ENCODE measurements around the gene CT47A1. TPM values are rescaled to one million over a fixed set of nuclear protein-coding genes. Genes with fewer than 3 reads are reported as not detected.

The CT47A1 gene
- total and polyA plus RNA-seq, 2 experiments from 2014 or later = not detected

DNA sequence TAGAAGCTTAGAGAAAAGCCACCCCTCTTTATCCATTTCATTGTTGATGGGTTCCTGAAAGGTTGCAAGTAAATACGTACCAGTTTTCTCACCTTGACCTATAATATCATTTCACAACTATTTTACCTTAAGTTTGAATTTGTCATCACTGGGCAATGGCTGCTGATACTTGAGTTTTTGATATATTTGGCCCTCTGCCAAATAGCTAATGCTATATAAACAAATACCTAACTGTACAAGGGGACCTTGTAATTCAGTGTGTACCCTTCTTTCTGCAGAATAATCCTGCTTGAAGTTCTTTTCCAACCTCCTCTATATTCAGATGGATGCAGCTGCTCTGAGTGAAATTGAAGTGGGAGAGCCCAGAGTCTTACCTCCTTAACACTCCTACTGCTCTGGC lies 42.9 kb upstream of the CT47A1 start:
- no peaks in the 10 kb centered on the region for H3K4me1 Mint-ChIP-seq
- no peak overlapping the region for H3K27ac Mint-ChIP-seq
- no peak overlapping the region for H3K4me3 Mint-ChIP-seq
- no peak overlapping the region for H3K4me2 ChIP-seq
- no peak for DNase-seq (ENCODE audit: low spot score)
- ATAC-seq = no peak
- no peak overlapping the region for H2AFZ ChIP-seq
- H3K4me3 ChIP-seq = no peak overlapping the region
- no peaks in the 10 kb centered on the region for H3K36me3 ChIP-seq (ENCODE audit: insufficient read depth)
- TF ChIP-seq REST (IDR thresholded peaks at IDR 0.05; ENCODE audit: unreplicated experiment) = no peak
- TF ChIP-seq, protein P1, sequence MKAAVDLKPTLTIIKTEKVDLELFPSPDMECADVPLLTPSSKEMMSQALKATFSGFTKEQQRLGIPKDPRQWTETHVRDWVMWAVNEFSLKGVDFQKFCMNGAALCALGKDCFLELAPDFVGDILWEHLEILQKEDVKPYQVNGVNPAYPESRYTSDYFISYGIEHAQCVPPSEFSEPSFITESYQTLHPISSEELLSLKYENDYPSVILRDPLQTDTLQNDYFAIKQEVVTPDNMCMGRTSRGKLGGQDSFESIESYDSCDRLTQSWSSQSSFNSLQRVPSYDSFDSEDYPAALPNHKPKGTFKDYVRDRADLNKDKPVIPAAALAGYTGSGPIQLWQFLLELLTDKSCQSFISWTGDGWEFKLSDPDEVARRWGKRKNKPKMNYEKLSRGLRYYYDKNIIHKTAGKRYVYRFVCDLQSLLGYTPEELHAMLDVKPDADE (IDR thresholded peaks at IDR 0.05) = no peak
- TF ChIP-seq CREB1 (CRISPR knock-in tag; IDR thresholded peaks at IDR 0.05; ENCODE audit: low read depth) = no peak
- no peak for TF ChIP-seq EZH2 (IDR thresholded peaks at IDR 0.05; ENCODE audit: low read depth, unreplicated experiment)
- no peak for TF ChIP-seq ZNF114 (CRISPR knock-in tag; IDR thresholded peaks at IDR 0.05)
- no peak for TF ChIP-seq JUNB (IDR thresholded peaks at IDR 0.05; ENCODE audit: unreplicated experiment)
- TF ChIP-seq ZNF462 (CRISPR knock-in tag; IDR thresholded peaks at IDR 0.05) = no peak
- TF ChIP-seq ZNF331 (CRISPR knock-in tag; IDR thresholded peaks at IDR 0.05; ENCODE audit: low read depth) = no peak
- no peak for TF ChIP-seq POLR2AphosphoS5 (IDR thresholded peaks at IDR 0.05; ENCODE audit: low read depth)
- TF ChIP-seq NANOG (IDR thresholded peaks at IDR 0.05; ENCODE audit: borderline replicate concordance) = no peak
- TF ChIP-seq STAT1 (IDR thresholded peaks at IDR 0.05; ENCODE audit: unreplicated experiment) = no peak
- no peak for TF ChIP-seq EZH2phosphoT487 (IDR thresholded peaks at IDR 0.05; ENCODE audit: unreplicated experiment)
- TF ChIP-seq, protein P2, sequence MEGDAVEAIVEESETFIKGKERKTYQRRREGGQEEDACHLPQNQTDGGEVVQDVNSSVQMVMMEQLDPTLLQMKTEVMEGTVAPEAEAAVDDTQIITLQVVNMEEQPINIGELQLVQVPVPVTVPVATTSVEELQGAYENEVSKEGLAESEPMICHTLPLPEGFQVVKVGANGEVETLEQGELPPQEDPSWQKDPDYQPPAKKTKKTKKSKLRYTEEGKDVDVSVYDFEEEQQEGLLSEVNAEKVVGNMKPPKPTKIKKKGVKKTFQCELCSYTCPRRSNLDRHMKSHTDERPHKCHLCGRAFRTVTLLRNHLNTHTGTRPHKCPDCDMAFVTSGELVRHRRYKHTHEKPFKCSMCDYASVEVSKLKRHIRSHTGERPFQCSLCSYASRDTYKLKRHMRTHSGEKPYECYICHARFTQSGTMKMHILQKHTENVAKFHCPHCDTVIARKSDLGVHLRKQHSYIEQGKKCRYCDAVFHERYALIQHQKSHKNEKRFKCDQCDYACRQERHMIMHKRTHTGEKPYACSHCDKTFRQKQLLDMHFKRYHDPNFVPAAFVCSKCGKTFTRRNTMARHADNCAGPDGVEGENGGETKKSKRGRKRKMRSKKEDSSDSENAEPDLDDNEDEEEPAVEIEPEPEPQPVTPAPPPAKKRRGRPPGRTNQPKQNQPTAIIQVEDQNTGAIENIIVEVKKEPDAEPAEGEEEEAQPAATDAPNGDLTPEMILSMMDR (conservative IDR thresholded peaks at IDR 0.05; ENCODE audit: low read depth in 2 of 2) = no peak
- H3K79me2 ChIP-seq (replicated peaks; ENCODE audit: insufficient read depth) = no peaks in the 10 kb centered on the region
- no peaks in the 10 kb centered on the region for H4K20me1 ChIP-seq (replicated peaks; ENCODE audit: insufficient read depth)
- H3F3A ChIP-seq (replicated peaks; ENCODE audit: low read depth) = no peaks in the 10 kb centered on the region
- H3K27me3 ChIP-seq (ENCODE audit: insufficient read depth) = no peaks in the 10 kb centered on the region
- H3K36me3 Mint-ChIP-seq (ENCODE audit: low read depth) = no peaks in the 10 kb centered on the region
- H3K27me3 Mint-ChIP-seq (ENCODE audit: insufficient read depth, low read depth, poor library complexity) = peaks cover 4% of the 10 kb centered on the region
- no peaks in the 10 kb centered on the region for H3K9me3 Mint-ChIP-seq
- no peak overlapping the region for H3K27ac ChIP-seq (ENCODE audit: low read depth)
- H3K9me2 ChIP-seq (ENCODE audit: insufficient read depth) = no peaks in the 10 kb centered on the region
- no peaks in the 10 kb centered on the region for H3K4me1 ChIP-seq (ENCODE audit: insufficient read depth)

Data from GM23338 (cell line).